Left ventricle myocardium superior (tissue), 1 donor: ENCODE data around the gene GNAQ. TPM values are rescaled to one million over a fixed set of nuclear protein-coding genes. Genes with fewer than 3 reads are reported as not detected.
"Not testable (repeated sequence)": the region's sequence is repeated elsewhere in the genome, so short reads cannot be mapped to it uniquely, and the experiment has no call there.

Experiments
- ATAC-seq: fragments of 200-7000 bp; cut with Tn5 transposase; one replicate; pipeline ENCODE4 v1.9.1; 2020; ENCODE audit warnings: mild to moderate bottlenecking, moderate library complexity
- DNase-seq: peaks from one replicate; pipeline ENCODE4 v3.0.0-alpha.2; 2020
- intact Hi-C: fragments of 100-400 bp; cut with micrococcal nuclease; formaldehyde crosslinking; loops from one replicate; pipeline ENCODE4 v1.11.0; 2022
- total RNA-seq: library from RNA; stranded (reverse); fragmentation: NEBNext Ultra II Directional; extraction: Animal tissue kit (Norgen Biotek cat#: 25700); gene quantifications from one replicate; pipeline ENCODE4 v1.2.1, GENCODE V29; 2021
- donor health status: DM: no; HTN: yes; CAD: no; lungs with severe emphysema.

The GNAQ gene
- total RNA-seq, 1 donor from 2014 or later: 13.7 TPM

DNA sequence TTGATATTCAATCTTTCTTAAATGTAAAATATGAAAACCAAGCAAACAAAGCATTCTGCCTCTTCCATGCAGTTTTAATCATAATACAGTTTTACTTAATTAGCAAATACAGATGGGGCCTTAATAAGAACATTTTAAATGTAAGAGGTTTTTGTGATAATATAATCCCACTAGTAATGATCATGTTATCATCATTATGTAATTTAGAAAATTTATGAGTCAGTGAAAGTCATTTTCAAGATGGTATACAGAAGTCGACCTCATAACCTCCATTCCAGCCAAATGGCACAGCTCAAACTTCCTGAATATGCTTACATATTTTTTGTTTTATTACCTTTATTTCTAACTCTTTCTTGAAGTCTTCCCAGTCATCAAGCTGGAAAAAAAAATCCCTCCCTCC lies 281.3 kb downstream of the GNAQ start:
- intact Hi-C loops: no loop called here
- ATAC-seq (no peak), DNase-seq (no peak)

DNA sequence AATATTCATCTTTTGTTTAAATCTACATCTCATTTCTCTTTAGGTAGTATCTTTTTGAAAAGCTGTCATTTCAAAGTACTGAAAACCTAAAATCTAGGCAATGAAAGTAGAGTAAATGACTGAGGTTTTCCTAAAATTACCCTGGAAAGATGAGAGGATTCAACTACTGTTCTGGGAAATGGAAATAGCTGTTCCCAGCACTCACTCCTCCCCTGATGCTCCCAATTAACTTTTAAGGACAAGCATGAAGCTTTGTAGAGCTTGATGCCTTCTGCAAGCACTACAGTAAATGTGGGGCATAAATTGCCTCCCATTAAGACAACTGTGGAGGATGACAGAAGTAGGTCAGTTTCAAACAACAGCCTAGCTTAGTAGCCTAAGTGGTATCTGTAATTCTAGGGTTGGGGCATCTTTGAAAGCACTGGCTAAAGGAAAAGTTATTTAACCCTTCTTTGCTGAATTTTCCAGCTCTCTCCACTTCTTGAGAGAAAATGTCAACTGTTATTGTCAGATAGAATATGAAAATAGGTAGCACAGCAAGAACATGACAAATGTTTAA lies 283.3 kb downstream of the GNAQ start:
- DNase-seq: no peak
- no peak for ATAC-seq
- intact Hi-C loops: no loop called here

DNA sequence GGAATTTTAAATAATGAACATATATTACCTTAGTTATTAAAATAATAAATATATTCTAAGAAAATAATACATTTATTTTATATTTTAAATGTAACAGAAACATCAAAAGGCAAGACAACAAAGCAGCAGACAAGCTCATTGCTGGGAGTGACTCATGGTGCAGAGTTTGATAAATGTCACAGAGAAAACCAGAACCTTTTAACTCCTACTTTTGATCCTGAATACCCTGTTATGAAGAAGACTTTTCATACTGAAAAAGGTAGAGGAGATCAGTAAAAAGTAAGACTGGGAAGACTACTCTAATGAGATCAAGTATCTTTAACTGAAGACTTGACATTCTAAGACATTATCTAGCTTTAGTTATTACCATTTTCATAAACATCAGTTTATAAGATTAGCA lies 284.4 kb downstream of the GNAQ start:
- intact Hi-C loops: no loop called here
- DNase-seq (no peak), ATAC-seq (no peak)

DNA sequence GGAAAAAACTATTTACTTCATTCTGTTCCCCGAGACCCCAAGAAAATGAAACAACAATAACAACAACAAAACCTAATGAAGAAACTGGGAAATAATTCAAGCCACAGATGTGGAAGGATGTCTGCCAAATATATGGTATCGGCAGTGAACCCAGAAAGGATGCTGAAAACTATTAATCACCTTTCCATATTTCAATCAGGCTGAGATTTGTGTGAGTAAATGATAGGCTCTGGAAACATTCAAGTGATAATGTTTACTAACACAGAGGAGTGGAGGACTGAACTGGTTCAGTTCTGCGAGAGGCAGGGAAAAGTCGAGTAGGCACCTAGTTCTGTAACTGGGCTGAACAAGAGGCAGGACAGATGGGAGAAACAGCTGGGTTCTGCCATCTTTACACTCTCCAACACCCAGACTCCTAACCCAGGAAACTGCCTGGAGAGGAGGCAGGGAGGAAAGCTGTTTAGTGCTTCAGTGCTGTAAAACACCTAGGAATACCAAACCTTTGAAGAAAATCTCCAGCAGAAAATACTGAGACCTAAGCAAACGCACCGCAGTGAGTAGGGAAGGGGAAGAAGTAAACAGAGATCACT lies 286.7 kb downstream of the GNAQ start:
- no peak for ATAC-seq
- intact Hi-C loops: no loop called here
- DNase-seq: no peak

DNA sequence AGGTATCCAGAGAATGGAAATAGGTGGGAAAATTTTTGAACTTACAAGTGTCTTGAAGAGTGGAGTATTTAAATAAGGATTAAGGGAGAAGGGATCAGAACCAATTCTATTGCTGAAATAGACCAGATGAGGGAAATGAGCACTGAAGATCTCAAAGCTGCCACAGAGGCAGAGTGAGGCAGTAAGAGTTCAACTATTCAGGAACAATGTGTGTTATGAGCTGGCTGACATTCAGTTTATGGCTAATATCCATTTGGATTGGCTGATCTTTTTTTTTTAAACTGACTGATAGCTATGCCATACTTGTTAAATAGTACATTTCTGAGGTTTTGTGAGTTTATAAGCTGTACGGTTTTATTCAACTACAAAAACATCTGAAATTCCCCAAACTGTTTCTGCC lies 288.2 kb downstream of the GNAQ start:
- no peak for ATAC-seq
- intact Hi-C loops: no loop called here
- DNase-seq: no peak

DNA sequence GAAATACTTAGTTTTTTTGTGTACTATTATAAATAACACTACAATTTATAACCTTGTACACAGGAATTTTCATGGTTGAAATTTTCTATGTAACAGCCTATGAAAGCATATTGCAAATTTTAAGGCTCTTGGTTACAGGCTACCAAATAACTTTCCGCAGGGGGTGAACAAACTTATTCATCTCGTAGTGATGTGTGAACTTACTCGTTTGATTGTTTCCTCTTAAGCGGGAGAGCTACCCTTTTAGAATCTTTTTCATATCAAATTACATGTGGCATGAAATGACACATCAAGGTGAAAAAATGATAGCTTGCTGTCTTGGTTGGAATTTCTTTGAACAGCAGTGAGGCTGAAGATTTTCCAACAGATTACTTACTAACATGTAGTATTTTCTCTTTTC lies 292.7 kb downstream of the GNAQ start:
- intact Hi-C loops: no loop called here
- no peak for ATAC-seq
- no peak for DNase-seq

DNA sequence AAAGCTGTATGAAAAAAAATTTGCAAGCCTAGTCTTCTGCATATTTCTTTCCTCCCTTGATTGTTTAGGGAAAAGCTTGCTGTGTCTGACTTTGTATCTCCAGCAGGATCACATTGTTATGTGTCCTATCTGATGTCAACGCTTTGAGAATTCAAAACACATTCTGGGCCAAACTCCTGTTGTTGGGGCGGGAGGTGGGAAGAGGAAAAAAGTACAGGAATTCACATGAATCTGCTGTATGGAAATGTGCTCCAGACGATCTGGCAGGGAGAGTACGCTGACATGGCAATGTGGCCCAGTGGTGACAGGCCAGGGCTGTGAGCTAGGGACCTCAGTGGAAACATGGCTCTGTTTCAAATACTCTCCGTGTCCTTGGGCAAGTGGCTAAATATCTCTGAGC lies 296.1 kb downstream of the GNAQ start:
- intact Hi-C loops: no loop called here
- DNase-seq (no peak), ATAC-seq (peak; percentile 67)

DNA sequence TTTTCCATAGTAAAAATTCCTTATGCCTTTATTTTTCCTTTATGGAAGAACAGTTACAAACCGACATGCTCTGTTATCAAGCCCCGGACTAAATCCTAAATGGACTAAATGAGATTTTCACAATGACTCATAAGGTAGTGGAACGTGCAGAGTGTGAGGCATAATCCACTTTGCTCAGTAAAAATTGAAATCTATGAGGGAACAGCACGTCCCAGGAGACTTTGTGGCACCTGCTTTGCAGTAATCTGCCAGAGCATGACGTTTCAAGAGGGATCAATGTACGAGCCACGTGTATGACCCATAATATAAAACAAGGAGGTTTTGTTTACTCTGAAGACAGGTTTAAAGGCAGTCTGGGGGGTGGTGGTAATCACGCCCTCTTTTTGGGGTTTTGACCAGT lies 299.7 kb downstream of the GNAQ start:
- intact Hi-C loops: no loop called here
- ATAC-seq: no peak

DNA sequence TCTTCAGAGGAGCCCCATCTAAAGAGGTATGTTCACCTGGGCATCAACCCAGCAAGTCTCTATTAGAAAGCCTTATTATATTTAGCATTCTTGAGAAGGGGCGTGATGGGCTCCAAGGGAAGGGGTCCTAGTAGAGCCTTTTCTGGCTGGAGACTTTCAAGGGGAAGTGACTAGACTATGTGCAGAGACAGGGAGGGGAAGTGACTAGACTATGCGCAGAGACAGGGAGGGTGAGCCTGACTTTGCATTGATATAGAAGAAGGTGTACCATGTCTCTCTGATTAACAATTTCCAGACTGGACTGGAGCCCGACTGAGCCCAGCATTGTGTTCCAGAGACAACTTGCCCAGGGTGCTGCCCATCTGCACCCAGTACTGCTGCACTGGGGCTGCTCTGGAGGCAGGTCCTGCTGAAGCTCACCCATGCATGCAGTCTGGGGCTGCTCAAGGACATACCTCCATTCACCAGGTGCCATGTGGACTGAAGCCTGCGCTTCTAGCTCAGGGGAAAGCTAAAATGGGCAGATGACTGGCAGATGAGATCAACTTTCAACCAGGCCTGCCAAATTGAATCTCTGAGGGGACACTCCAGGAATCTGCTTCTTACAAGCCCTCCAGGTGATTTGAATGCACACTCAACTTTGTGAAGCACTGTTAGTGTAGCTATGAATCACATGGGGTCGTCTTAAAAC lies 300.5 kb downstream of the GNAQ start:
- ATAC-seq (no peak), DNase-seq (no peak)
- intact Hi-C loops: no loop called here

More for the DNA sequence above, 299.7 kb downstream of the GNAQ start:
- DNase-seq: no peak

DNA sequence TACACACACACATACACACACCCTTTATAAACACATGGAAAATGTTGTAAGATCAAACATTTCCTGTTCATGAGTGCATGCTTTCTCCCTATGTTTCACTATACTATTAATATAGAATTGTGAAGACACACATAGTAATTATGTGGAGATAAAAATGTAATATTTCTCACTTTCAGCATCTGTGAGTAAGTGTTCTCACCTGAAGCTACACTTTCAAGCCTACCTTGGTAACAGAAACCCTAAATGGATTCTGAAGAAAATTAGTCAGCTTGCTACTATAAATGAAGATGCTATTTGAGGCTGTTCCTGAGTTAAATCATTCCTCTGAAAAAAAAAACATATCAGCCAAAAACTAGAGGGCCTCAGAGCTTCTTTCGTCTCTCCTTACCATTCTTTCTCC lies 302.4 kb downstream of the GNAQ start:
- ATAC-seq (no peak), DNase-seq (no peak)
- intact Hi-C loops: no loop called here

DNA sequence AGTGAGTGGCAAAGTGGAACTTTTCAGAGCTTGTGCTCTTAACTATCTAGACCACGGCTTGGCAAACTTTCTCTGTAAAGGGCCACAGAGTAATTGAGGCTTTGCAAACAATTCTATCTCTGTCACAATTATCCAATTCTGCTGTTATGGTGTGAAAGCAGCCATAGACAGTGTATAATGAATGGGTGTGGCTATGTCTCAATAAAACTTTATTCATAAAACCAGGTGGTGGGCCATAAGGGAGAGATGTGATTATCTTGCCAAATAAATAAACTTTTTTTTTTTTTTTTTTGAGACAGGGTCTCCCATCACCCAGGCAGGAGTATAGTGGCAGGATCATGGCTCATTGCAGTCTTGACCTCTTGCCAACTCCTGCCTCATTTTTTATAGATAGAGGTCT lies 304.8 kb downstream of the GNAQ start:
- intact Hi-C loops: no loop called here
- DNase-seq (no peak), ATAC-seq (no peak)

DNA sequence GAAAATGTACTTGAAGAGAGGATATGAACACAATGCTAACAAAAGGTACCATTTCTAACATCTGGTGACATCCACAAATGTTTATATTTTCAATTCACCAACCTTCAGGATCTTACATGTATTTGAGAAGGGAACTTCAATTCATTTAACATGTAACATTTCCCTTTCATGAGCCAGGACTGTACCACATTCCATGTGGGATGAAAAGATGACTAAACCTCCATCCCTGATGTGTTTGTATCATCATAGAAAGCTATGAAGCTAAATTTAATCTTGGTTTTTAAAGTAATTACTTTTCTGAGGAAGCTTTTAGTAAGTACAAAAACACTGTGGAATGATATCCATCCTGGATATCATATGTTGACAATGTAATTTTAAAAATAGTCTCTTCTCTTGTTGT lies 305.3 kb downstream of the GNAQ start:
- no peak for ATAC-seq
- intact Hi-C loops: no loop called here
- no peak for DNase-seq

DNA sequence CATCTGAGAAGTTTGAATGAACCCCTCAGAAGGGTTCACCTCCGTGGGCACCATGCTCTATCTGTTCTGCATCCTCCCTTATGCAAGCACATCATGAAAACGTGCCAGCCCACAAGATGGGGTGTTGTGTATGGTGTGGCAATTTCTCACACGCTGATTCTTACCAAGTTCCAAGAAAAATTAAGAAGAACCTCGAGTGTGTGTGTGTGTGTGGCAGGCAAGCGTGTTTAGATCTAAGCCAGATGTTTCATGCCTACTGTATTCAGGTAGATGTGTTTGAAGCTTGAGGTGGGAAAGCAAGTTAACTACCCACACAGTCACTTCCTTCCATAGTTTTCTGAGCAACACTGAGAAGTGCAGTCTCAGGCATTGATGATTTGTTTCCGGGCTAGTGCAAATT lies 305.8 kb downstream of the GNAQ start:
- intact Hi-C loops: no loop called here
- DNase-seq (no peak), ATAC-seq (no peak)

DNA sequence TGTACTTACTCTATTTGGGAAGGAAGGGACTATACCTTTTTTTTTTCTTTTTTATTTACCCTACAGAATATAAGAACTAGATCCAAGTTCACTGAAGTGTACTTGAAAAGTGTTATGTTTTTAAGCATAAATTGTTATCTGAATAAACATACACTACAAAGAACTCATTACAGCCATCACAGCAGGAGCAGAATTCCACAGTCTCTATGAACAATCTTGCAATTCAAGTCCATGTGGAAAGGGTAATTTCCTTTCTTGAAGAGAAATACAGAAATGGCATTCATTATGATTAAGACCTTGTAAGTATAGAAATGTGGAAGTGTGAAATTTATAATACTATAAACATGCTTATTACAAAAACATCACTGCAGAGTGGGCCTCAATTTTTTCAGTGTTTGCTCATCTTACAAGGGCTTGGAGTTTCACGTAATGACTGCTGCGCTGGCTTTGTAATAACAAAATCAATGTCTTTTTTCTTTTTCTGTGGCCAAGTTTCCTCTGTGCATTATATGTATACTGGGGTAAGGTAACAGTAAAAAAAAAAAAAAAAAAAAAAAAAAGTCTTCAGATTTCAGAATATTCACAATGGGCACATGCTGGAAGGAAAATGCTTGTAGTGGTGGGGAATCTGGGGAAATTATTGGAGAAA lies 306.4 kb downstream of the GNAQ start:
- intact Hi-C loops: no loop called here
- no peak for ATAC-seq
- DNase-seq: no peak

DNA sequence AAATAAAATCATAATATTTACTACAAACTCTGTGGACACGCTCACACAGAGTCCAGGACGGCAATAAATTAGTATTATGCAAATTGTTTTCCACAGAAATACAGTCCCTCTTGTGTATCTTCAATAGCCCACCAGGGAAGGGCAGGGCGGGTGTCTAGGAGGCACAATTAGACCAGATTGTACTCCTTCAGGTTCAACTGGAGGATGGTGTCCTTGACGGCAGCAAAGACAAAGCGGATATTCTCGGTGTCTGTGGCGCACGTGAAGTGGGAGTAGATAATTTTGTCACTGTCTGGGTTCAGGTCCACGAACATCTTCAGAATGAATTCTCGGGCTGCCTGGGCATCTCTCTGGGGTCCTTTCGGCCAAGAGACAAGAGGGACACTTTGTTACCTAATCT lies 310.5 kb downstream of the GNAQ start:
- ATAC-seq, DNase-seq, intact Hi-C loops: not testable (repeated sequence)

DNA sequence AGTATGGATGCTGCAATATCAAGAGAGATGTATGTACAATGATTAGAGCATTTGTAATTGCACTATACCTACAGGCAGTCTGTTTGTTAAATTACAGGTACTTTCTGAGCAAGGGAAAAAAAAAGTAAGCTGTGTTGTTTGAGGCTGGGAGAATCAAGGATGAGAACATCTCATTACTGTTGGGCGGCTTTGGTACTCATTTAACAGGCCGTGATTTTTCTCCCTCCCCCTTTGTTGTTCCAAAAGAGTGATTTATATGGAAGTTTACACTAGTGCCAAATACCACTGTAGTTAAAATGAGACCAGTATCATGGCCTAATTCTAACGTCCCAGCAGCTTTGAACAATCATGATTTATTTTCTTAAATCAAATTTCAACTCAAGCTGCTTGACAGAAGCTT lies 312.3 kb downstream of the GNAQ start:
- no peak for DNase-seq
- ATAC-seq: no peak
- intact Hi-C loops: no loop called here

DNA sequence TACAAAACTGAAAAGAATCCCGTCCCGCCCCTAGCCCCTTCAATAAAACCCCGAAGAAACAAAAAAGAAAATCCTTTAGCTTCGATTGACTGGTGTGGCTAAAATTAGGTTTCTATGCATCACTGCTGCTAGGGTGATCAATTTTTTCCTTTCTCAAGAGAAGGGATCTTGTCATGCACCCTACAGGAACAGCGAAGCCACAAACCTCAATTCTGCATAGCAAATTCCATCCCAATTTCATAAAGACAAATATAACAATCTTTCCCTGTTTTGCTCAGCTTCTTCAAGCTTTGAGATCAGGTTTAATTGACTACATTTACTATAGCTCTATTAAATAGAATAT lies 313.3 kb downstream of the GNAQ start:
- DNase-seq, intact Hi-C loops, ATAC-seq: not testable (repeated sequence)

DNA sequence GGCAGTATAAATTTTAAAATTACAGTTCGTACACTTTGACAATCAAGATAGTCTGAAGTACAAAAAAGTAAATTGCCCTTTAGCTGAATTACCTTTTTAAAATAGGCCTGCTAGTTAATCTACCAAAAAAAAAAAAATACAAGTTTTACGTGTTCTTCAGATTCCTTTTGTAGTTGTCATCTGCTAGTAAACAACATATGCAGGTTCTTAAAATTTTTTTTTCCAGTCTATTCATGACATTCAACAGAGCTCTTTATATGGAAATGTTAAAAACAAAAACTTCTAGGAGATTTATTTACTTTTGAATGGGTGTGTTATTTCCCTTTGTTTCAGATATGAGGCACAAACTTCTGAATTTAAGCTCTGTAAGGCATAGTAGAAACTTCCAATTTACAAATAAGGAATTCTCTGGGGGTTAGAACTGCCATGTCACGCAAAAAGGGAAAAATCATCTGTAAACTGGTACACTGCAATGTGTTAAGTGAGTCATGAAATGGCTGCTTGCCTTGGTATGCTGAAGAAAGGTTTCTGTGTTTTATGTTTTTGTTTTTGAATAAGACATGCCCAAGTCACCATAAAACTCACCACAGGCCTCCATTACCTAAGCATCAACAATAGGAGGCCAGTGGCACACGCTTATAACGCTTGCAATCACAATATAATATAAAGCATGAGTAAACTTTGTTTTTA lies 313.9 kb downstream of the GNAQ start:
- intact Hi-C loops: not testable (repeated sequence)

DNA sequence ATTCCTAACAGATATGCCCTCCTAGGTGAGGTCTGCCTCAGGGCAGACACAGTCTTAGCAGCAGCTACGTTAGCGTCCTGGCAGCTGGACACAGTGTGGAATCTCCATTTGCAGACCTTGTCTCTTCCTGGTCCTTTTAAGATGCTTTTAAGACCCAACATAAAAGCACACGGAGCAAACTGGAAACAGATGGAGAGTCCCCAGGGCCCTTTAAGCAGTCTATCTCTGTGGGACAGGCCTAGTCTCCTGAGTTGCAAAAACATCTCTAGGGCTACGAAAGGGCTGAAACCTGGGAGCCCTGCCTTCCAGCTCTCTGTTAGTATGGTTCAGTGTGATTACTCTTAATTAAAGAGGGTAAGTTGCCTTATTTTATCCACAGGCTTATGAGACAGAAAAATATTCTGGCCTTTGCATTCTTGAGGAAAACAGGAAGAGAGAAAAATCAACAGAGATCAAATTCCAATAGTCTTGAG lies 317.5 kb downstream of the GNAQ start:
- DNase-seq: no peak
- no peak for ATAC-seq

More for the DNA sequence above, 313.9 kb downstream of the GNAQ start:
- DNase-seq, ATAC-seq: not testable (repeated sequence)

More for the DNA sequence above, 317.5 kb downstream of the GNAQ start:
- intact Hi-C loops: no loop called here
